Coronary artery (tissue), 2 donors: ENCODE data around the gene RASSF8.
A peak's percentile ranks its signal among the peaks of the same experiment; 100 is the strongest.

Experiments
- DNase-seq: peaks from one replicate; pipeline ENCODE4 v3.0.0-alpha.2; 2017; ENCODE audit warnings: low spot score
- H3K27ac ChIP-seq, 2 donors: fragments of 200-600 bp; sonication (generic); one replicate each; pipeline ENCODE4 v1.5.1; 2016 to 2019
- H3K4me3 ChIP-seq: fragments of 200-600 bp; sonication (generic); 2 replicates; pipeline ENCODE4 v1.5.1; 2016; ENCODE audit warnings: mild to moderate bottlenecking, moderate library complexity
- CTCF ChIP-seq: fragments of 200-600 bp; sonication (generic); IDR thresholded peaks from one replicate; pipeline ENCODE4 v1.5.1; 2019; ENCODE audit warnings: antibody characterized with exemption

RASSF8 gene

DNA sequence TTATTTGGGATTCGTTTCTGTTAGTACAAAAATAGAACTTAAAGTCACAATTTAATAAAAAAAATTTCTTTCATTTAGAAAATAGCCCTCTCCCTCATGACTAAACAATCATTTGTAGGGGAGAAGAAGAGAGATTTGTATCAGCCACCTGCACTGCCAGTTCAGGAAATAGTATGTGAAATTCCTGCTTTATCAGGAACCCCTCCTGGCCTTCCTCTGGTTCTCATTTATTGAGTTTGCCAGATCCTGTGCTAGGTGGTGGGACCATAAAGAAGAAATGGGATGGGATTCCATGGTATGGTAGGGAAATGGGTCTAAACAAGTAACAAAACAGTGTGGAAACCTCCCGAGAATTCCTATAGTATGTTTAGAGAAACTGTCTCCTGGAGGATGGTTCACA lies 30.0 kb downstream of the RASSF8 start:
- no peak for TF ChIP-seq CTCF
- Histone ChIP-seq H3K27ac (no peak overlapping the region), H3K4me3 (no peak overlapping the region)
- DNase-seq = no peak

DNA sequence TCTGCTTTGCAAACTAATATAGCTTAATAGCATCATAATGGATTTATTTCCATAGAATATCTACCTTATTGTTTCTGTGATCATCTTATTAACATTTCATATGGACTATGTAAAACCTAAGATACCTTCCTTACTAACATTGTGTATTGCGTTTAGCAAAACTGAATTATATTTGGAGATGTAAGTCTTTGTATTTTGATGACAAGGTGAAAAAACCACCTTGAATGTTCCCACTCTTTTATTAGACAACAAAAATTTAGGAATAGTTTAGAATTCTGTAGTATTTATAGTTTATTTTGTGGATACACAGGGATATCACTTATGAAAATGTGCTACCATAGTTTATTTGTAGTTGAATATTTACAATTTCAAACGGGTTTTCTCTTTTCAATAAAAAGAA lies 32.0 kb downstream of the RASSF8 start:
- DNase-seq = no peak
- H3K4me3 ChIP-seq = no peak overlapping the region
- H3K27ac ChIP-seq = no peak overlapping the region
- no peak for TF ChIP-seq CTCF

- H3K27ac ChIP-seq = no peak overlapping the region
Measured at GRCh38 chr12:25992026-25992782, 33.7 kb downstream of the RASSF8 start.

GRCh38 chr12:25993901-25994651 lies 35.6 kb downstream of the RASSF8 start:
- no peak overlapping the region for H3K4me3 ChIP-seq
- no peak for TF ChIP-seq CTCF
- DNase-seq = no peak
- H3K27ac ChIP-seq = peak overlapping the region; percentile 44 to 69

More at GRCh38 chr12:25992026-25992782, 33.7 kb downstream of the RASSF8 start:
- H3K4me3 ChIP-seq = no peak overlapping the region
- no peak for DNase-seq
- TF ChIP-seq CTCF = no peak

- H3K27ac ChIP-seq = peak overlapping the region; percentile 44 to 69
- no peak for DNase-seq
- no peak for TF ChIP-seq CTCF
- no peak overlapping the region for H3K4me3 ChIP-seq
Measured at GRCh38 chr12:25994901-25995625, 36.6 kb downstream of the RASSF8 start.

DNA sequence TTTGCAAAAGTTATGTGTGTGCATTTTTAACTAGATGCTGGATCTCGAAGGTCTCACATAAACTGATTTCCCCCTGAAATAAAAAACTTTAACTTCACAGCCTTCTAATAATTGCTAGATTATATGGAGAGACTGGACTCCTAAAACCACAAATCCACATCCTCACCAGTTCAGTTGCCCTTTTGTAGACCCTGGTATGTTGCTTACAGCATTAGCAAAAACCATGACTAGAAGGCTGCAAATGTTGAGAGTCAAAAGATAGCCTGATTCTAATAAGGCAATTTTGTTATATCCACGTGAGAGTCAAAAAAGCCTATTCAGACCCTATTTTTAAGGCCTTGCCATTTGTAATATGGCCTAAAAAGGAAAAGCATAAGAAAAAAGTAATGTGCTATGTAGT lies 37.4 kb downstream of the RASSF8 start:
- H3K27ac ChIP-seq = peak overlapping the region; percentile 25 to 52
- no peak overlapping the region for H3K4me3 ChIP-seq
- TF ChIP-seq CTCF = no peak
- no peak for DNase-seq
